Measurements from ENCODE around the gene FMNL2. TPM values are rescaled to one million over a fixed set of nuclear protein-coding genes. Genes with fewer than 3 reads are reported as not detected.
A peak's percentile ranks its signal among the peaks of the same experiment; 100 is the strongest.

The FMNL2 gene
- total RNA-seq: 15.1 and 24.7 TPM in 2 replicates

- H3K4me3 ChIP-seq (ENCODE audit: low read depth, low read length): peak within 1 kb of the TSS; percentile 81
- peak; percentile 9 for TF ChIP-seq CTCF (IDR thresholded peaks at IDR 0.05; ENCODE audit: insufficient read depth, low read length, severe bottlenecking)
- DNase-seq (ENCODE audit: low read depth): peak; percentile 58
- FAIRE-seq: no peak
- H3K36me3 ChIP-seq (ENCODE audit: control insufficient read depth, insufficient read depth, low read length): no peaks in the 10 kb centered on the region
- no peaks in the 10 kb centered on the region for H3K27me3 ChIP-seq (ENCODE audit: control insufficient read depth, insufficient read depth, low read length)
Observed at GRCh38 chr2:152335016-152335725, at the start of gene FMNL2. FMNL2 (plus strand) TSS chr2:152335174.

- TF ChIP-seq CTCF (IDR thresholded peaks at IDR 0.05; ENCODE audit: insufficient read depth, low read length, severe bottlenecking): no peak
- Histone ChIP-seq H3K27me3 (ENCODE audit: control insufficient read depth, insufficient read depth, low read length) (no peaks in the 10 kb centered on the region), H3K36me3 (ENCODE audit: control insufficient read depth, insufficient read depth, low read length) (no peaks in the 10 kb centered on the region), H3K4me3 (ENCODE audit: low read depth, low read length) (no peak overlapping the region)
- FAIRE-seq: no peak
- no peak for DNase-seq (ENCODE audit: low read depth)
Observed at GRCh38 chr2:152292991-152293390, 42.0 kb upstream of the FMNL2 start.

GRCh38 chr2:152297715-152298114, 37.3 kb upstream of the FMNL2 start:
- no peak for FAIRE-seq
- DNase-seq (ENCODE audit: low read depth): no peak
- no peak for TF ChIP-seq CTCF (IDR thresholded peaks at IDR 0.05; ENCODE audit: insufficient read depth, low read length, severe bottlenecking)
- H3K4me3 ChIP-seq (ENCODE audit: low read depth, low read length): no peak overlapping the region
- H3K36me3 ChIP-seq (ENCODE audit: control insufficient read depth, insufficient read depth, low read length): no peaks in the 10 kb centered on the region
- no peaks in the 10 kb centered on the region for H3K27me3 ChIP-seq (ENCODE audit: control insufficient read depth, insufficient read depth, low read length)

GRCh38 chr2:152298754-152299153, 36.2 kb upstream of the FMNL2 start:
- TF ChIP-seq CTCF (IDR thresholded peaks at IDR 0.05; ENCODE audit: insufficient read depth, low read length, severe bottlenecking): no peak
- Histone ChIP-seq H3K4me3 (ENCODE audit: low read depth, low read length) (no peak overlapping the region), H3K27me3 (ENCODE audit: control insufficient read depth, insufficient read depth, low read length) (no peaks in the 10 kb centered on the region), H3K36me3 (ENCODE audit: control insufficient read depth, insufficient read depth, low read length) (no peaks in the 10 kb centered on the region)
- FAIRE-seq (no peak), DNase-seq (ENCODE audit: low read depth) (peak; percentile 81)

- DNase-seq (ENCODE audit: low read depth): no peak
- Histone ChIP-seq H3K4me3 (ENCODE audit: low read depth, low read length) (no peak overlapping the region), H3K36me3 (ENCODE audit: control insufficient read depth, insufficient read depth, low read length) (no peaks in the 10 kb centered on the region), H3K27me3 (ENCODE audit: control insufficient read depth, insufficient read depth, low read length) (no peaks in the 10 kb centered on the region)
- no peak for FAIRE-seq
- TF ChIP-seq CTCF (IDR thresholded peaks at IDR 0.05; ENCODE audit: insufficient read depth, low read length, severe bottlenecking): no peak
Observed at GRCh38 chr2:152301131-152301530, 33.8 kb upstream of the FMNL2 start.

GRCh38 chr2:152303951-152304350, 31.0 kb upstream of the FMNL2 start:
- Histone ChIP-seq H3K36me3 (ENCODE audit: control insufficient read depth, insufficient read depth, low read length) (no peaks in the 10 kb centered on the region), H3K4me3 (ENCODE audit: low read depth, low read length) (no peak overlapping the region), H3K27me3 (ENCODE audit: control insufficient read depth, insufficient read depth, low read length) (no peaks in the 10 kb centered on the region)
- TF ChIP-seq CTCF (IDR thresholded peaks at IDR 0.05; ENCODE audit: insufficient read depth, low read length, severe bottlenecking): no peak
- DNase-seq (ENCODE audit: low read depth) (no peak), FAIRE-seq (no peak)
